Measurements from ENCODE around the gene STAP2. TPM values are rescaled to one million over a fixed set of nuclear protein-coding genes. Genes with fewer than 3 reads are reported as not detected.

STAP2 gene
- total RNA-seq, 3 donors from 2014 or later: 1.6 to 51.4 (median 25.9) TPM

DNA sequence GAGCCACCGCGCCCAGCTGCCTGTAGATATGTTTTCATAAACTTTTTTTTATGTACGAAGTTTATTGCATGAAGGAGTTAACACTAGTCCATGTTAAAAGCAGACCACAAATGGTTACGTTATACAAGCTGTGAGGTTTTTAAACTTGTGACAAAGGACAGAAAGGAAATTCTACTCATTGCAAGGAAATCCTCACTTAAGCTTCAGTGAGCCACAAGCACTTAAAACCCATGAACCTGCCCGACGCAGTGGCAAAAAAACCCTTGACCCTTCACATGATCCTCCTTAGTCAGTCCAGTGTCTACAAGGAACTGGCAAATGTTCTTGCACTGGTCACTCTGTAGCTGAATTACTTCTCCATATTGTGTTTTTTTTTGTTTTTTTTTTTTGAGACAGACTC is 8.9 kb upstream of the STAP2 start:
- no peak for DNase-seq (ENCODE audit: low spot score in 2 of 2)
- Histone ChIP-seq H3K27me3 (no peaks in the 10 kb centered on the region), H3K36me3 (no peaks in the 10 kb centered on the region), H3K9me3 (no peaks in the 10 kb centered on the region), H3K4me1 (peaks cover 0 to 5% of the 10 kb centered on the region in 2 donors), H3K27ac (no peak overlapping the region), H3K4me3 (no peak overlapping the region)
- TF ChIP-seq POLR2AphosphoS5 (IDR thresholded peaks at IDR 0.05) (no peak), POLR2A (IDR thresholded peaks at IDR 0.05) (no peak)
- TF ChIP-seq, protein P1, sequence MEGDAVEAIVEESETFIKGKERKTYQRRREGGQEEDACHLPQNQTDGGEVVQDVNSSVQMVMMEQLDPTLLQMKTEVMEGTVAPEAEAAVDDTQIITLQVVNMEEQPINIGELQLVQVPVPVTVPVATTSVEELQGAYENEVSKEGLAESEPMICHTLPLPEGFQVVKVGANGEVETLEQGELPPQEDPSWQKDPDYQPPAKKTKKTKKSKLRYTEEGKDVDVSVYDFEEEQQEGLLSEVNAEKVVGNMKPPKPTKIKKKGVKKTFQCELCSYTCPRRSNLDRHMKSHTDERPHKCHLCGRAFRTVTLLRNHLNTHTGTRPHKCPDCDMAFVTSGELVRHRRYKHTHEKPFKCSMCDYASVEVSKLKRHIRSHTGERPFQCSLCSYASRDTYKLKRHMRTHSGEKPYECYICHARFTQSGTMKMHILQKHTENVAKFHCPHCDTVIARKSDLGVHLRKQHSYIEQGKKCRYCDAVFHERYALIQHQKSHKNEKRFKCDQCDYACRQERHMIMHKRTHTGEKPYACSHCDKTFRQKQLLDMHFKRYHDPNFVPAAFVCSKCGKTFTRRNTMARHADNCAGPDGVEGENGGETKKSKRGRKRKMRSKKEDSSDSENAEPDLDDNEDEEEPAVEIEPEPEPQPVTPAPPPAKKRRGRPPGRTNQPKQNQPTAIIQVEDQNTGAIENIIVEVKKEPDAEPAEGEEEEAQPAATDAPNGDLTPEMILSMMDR (IDR thresholded peaks at IDR 0.05): no peak
- intact Hi-C loops (cut with DNase I; ENCODE audit: low total_unique reads): no loop called here

DNA sequence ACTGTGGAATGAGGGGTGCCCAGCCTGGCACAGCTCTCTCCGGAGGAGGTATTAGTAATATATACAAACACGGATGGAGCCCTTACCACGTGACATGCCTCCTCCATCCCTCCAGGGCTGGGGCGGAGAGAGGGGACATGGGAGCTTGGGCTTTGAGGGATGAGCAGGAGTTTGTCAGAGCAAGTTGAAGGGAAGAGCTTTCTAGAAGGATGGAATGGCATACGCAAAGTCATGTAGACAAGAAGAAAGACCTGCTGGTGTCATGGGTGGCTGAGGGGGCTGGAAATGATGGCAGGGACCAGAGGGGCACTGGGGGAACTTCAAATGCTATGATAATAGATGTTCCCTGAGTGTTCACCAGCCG is 7.4 kb upstream of the STAP2 start:
- peaks cover 0 to 5% of the 10 kb centered on the region in 2 donors for H3K4me1 ChIP-seq
- no peaks in the 10 kb centered on the region for H3K27me3 ChIP-seq
- H3K36me3 ChIP-seq: no peaks in the 10 kb centered on the region
- TF ChIP-seq POLR2A (IDR thresholded peaks at IDR 0.05): no peak
- TF ChIP-seq POLR2AphosphoS5 (IDR thresholded peaks at IDR 0.05): no peak
- TF ChIP-seq, protein P1 (IDR thresholded peaks at IDR 0.05): no peak
- intact Hi-C loops (cut with DNase I; ENCODE audit: low total_unique reads): no loop called here
- no peak overlapping the region for H3K27ac ChIP-seq
- H3K4me3 ChIP-seq: no peak overlapping the region
- H3K9me3 ChIP-seq: no peaks in the 10 kb centered on the region
- no peak for DNase-seq (ENCODE audit: low spot score in 2 of 2)

DNA sequence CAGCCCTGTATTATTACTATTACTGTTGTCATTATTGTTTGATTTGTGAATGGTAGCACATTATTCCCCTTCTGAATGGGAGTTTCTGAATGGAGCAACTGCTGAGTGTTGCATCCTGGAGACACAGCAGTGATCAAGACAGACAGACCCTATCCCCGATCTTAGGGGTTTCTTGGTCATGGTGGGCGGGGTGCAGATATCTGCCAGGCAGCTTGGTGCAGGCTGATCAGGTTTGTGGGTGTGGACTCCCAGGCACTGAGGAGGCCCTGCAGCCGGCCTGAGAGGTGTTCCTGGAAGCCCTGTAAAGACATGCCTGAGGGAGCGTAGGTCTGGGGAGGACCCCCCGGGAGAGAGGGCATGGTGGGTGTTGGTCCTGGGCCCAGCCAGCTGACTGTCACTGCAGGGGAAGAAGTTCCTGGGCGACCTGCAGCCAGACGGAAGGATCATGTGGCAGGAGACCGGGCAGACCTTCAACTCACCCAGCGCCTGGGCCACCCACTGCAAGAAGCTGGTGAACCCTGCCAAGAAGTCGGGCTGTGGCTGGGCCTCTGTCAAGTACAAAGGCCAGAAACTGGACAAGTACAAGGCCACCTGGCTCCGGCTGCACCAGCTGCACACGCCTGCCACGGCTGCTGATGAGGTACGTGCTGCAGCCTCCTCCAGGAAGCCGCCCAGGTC is 6.9 kb upstream of the STAP2 start:
- TF ChIP-seq, protein P1 (IDR thresholded peaks at IDR 0.05): no peak
- Histone ChIP-seq H3K27ac (no peak overlapping the region), H3K9me3 (no peaks in the 10 kb centered on the region), H3K4me1 (peaks cover 0 to 5% of the 10 kb centered on the region in 2 donors), H3K4me3 (no peak overlapping the region), H3K36me3 (no peaks in the 10 kb centered on the region), H3K27me3 (no peaks in the 10 kb centered on the region)
- DNase-seq (ENCODE audit: low spot score in 2 of 2): no peak
- intact Hi-C loops (cut with DNase I; ENCODE audit: low total_unique reads): no loop called here

DNA sequence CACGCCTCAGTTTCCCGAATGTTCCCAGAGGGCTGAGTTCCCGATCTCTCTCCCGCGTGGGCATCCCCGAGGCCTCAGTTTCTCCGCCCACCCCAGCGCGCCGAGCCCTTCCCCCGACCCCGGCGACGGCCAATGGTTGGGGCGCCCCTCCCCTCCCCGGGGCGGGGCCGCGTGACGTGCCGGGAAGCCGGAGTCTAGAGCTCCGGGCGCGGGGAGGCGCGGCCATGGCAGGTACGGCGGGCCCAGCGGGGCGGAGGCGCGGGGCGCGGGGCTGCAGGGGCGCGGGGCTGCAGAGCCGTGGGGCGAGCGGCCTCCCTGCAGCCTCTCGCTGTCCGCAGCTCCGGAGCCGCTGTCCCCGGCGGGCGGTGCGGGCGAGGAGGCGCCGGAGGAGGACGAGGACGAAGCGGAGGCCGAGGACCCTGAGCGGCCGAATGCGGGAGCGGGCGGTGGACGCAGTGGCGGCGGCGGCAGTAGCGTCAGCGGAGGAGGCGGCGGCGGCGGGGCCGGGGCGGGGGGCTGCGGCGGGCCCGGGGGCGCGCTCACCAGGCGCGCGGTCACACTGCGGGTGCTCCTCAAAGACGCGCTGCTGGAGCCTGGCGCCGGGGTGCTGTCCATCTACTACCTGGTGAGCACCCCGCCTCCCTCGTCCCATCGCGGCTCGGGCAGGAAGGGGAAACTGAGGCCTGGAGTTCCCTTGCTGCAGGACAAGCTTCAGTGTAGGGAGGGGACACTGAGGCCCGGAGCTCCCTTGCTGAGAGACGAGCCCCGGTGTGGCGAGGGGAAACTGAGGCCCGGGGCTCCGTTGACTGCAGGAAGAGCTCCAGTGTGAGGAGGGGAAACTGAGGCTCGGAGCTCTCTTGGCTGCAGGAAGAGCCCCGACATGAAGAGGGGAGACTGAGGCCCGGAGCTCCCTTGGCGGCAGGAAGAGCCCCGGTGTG is 5.0 kb upstream of the STAP2 start, which contains the start of gene MPND:
Gene MPND (plus strand): TSS at position 193 of the 938 bp plus-strand sequence. CDS start 32 bp downstream, at position 225.
- H3K27me3 ChIP-seq: no peaks in the 10 kb centered on the region
- peak; percentile 87 to 88 for DNase-seq (ENCODE audit: low spot score in 2 of 2)
- peak within 1 kb of the TSS; percentile 59 to 84 (median 64) for H3K4me3 ChIP-seq
- peak within 1 kb of the TSS; percentile 88 to 90 for H3K27ac ChIP-seq
- H3K9me3 ChIP-seq: no peaks in the 10 kb centered on the region
- H3K36me3 ChIP-seq: no peaks in the 10 kb centered on the region
- H3K4me1 ChIP-seq: peaks cover 0 to 5% of the 10 kb centered on the region in 2 donors
- TF ChIP-seq, protein P1 (IDR thresholded peaks at IDR 0.05): no peak
- no peak for TF ChIP-seq POLR2AphosphoS5 (IDR thresholded peaks at IDR 0.05)
- TF ChIP-seq POLR2A (IDR thresholded peaks at IDR 0.05): no peak
- intact Hi-C loops (cut with DNase I; ENCODE audit: low total_unique reads): no loop called here

Data from breast epithelium (tissue), 4 donors.